HG02798 (cell line): ENCODE results near the gene P2RX7.
A peak's percentile ranks its signal among the peaks of the same experiment; 100 is the strongest.

Experiments used
- ATAC-seq: cut with Tn5 transposase; IDR thresholded peaks from one replicate; pipeline ENCODE4 v1.9.1; 2021; ENCODE audit warnings: mild to moderate bottlenecking; ENCODE audit not compliant: unreplicated experiment, poor library complexity

P2RX7 gene

DNA sequence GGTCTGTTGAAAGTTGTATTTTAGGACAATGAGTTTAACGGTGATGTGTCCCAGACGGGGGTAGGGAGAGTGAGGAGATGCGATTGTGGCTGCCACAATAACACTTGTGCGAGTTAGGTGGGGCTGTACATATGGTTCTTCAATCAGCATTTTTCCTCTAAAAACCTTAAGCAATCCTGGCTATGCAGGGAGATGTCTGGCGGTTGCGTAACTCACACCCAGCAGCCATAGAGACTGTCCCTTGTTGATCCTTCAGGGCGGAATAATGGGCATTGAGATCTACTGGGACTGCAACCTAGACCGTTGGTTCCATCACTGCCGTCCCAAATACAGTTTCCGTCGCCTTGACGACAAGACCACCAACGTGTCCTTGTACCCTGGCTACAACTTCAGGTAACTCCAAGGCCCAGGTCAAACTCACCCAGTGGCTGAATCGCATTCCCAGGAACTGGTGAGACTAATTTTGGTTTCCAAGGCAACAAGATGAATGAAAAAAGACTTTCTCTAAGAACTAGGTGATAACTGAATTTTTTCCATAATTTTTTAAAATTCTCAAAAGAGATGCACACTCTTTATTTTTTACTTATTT is 34.6 kb downstream of the P2RX7 start:
- ATAC-seq = no peak

DNA sequence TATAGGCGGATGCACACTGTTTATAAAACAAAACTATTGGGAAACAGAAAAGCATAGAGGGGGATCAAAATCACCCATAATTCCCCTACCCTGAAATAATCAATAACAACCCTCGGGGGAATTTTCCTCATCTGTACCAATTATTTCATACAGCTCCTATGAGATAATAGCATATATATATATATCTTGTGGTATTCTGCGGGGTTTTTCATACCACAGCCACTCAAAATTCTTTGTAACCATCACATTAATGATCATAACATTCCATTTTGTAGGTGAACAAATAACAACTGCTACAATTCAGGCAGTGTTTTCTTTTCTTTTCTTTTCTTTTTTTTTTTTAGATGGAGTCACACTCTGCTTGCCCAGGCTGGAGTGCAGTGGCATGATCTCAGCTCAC is 35.3 kb downstream of the P2RX7 start:
- no peak for ATAC-seq

DNA sequence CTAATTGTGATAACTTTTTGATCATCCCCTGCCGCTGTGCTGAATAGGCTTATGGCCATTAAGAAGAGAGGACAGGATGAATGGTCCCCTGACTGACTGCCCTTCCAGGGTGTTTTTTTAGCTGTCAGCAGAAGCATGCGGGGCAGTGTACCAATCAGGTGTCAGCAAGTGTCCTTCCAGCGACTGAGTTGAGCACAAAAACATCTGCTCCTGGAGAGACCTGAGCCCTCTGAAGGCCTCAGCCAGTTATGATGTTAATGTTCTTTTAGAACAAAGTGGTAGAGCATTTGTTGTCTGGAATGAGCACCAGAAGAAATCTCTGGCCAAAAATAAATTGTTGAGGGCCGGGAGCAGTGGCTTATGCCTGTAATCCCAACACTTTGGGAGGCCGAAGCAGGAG is 37.5 kb downstream of the P2RX7 start:
- no peak for ATAC-seq

DNA sequence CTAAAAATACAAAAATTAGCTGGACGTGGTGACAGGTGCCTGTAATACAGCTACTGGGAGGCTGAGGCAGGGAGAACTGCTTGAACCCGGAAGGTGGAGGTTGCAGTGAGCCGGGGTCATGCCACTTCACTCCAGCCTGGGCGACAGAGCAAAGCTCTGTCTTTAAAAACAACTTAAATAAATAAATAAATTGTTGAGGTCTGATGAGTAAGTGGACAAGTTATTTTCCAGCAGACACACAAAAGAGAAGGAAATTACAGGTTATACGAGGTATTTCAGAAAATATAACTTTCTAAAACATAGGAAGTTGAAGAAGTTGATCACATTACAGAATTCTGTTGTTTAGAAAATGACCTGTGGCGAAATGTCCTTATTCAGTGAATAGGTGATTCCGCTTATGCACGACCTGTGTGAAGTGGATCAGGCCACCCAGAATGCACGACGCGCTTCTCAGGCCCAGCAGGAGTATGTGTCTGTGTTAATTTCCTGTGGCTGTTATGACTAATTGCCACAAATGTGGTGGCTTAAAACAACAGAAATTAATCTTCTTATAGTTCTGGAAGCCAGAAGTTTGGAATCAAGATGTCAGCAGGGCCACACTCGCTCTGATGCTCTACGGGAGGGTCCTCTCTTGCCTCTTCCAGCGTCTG is 38.1 kb downstream of the P2RX7 start:
- ATAC-seq = no peak

DNA sequence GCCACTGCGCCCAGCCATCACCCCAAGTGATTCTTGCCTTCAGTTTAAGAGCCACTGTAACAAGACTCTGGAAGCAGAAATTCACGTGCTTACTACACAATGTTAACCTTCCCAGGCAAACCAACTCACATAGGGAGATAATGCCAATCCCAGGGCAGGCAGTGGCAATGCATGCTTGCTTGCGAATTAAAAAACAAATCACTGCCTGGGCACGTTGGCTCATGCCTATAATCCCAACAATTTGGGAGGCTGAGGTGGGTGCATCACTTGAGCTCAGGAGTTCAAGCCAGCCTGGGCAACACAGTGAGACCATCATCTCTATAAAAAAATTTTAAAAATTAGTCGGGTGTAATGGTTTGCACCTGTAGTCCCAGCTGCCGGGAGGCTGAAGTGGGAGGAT is 39.5 kb downstream of the P2RX7 start:
- no peak for ATAC-seq

DNA sequence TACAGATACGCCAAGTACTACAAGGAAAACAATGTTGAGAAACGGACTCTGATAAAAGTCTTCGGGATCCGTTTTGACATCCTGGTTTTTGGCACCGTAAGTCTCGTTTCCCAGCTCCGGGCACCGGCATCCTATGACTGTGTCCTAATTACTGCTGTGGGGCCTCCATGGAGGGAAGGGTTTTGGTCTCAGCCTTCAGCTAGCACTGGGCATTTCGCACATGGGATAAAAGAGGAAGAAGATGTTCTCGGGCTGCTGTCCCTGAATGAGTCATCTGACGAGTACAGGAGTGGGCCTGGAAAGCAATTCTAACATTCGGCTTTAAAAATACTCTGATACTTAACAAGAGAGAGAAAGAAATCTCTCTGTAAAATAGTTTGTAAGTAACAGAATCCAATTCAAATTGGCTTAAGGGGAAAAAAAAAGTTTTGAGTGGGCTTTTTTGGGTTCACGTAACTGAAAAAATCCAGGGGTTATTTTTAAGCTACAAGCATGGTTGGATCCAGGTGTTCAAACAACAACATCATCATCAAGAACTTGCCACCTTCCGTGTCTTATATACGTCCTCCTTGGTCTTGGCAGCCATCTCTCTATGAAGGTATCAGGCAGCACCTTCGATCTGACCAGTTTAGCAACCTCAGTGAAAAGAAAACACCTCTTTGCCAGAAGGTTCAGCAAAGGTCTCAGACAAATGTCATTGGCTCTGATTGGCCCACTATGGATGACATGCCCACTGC is 42.9 kb downstream of the P2RX7 start:
- peak; percentile 40 for ATAC-seq

DNA sequence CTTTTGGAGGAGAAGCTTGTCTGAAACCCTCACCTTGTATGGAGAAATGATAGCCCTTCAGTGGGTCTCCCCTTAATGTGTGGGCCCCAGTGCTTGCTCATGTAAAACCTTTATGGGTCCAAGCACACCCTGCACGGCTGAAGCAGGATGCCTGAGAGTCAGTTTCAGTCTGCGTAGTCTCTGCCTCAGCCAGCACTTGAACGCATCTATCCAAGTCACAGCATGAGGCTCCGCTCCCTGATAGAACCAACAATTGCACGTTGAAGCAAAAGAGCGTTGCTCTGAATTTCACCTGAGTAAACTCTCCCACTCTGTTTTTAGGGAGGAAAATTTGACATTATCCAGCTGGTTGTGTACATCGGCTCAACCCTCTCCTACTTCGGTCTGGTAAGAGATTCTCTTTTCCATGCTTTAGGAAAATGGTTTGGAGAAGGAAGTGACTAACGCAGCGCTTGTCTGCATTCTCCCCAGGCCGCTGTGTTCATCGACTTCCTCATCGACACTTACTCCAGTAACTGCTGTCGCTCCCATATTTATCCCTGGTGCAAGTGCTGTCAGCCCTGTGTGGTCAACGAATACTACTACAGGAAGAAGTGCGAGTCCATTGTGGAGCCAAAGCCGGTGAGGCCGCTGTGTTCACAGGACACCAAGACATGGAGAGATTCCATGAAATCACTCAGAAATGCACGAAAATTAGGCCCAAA is 44.3 kb downstream of the P2RX7 start:
- no peak for ATAC-seq

DNA sequence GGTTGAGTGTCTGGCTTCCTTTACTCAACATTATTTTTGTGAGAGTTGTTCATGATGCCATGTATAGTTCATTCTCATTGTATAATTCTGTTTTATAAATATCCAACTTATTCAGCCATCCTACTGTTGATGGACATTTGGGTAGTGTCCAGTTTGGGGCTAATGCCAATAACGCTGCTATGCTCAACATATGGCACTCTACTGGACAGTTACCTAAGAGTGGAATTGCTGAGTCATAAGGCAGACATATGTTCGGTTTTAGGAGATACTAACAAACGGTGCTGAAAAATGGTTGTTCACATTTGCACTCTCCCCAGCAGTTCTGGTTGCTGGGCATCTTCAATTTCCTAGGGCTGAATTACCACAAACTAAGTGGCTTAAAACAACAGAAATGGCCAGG is 48.5 kb downstream of the P2RX7 start:
- ATAC-seq = no peak

DNA sequence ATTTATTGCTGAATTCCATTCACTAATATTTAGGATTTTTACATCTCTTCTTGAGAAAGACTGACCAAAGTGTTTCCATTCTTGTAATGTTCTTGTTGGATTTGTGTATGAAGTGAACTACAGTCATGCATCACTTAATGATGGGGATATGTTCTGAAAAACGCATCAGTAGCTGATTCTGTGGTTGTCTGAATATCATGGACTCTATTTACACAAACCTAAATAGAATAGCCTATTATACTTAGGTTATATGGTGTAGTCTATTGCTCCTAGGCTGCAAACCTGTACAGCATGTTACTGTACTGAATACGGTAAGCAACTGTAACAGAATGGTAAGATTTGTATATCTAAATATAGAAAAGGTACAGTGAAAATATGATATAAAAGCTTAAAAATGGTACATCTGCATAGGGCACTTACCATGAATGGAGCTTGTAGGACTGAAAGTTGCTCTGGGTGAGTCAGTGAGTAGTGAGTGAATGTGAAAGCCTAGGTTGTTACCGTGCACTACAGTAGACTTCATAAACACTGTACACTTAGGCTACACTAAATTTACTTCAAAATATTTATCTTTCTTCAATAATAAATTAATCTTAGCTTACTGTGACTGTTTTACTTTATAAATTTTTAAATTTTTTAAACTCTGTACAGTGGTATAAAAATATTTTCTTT is 49.7 kb downstream of the P2RX7 start:
- no peak for ATAC-seq

DNA sequence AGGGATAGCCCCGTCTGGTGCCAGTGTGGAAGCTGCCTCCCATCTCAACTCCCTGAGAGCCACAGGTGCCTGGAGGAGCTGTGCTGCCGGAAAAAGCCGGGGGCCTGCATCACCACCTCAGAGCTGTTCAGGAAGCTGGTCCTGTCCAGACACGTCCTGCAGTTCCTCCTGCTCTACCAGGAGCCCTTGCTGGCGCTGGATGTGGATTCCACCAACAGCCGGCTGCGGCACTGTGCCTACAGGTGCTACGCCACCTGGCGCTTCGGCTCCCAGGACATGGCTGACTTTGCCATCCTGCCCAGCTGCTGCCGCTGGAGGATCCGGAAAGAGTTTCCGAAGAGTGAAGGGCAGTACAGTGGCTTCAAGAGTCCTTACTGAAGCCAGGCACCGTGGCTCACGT is 51.7 kb downstream of the P2RX7 start:
- ATAC-seq = no peak

DNA sequence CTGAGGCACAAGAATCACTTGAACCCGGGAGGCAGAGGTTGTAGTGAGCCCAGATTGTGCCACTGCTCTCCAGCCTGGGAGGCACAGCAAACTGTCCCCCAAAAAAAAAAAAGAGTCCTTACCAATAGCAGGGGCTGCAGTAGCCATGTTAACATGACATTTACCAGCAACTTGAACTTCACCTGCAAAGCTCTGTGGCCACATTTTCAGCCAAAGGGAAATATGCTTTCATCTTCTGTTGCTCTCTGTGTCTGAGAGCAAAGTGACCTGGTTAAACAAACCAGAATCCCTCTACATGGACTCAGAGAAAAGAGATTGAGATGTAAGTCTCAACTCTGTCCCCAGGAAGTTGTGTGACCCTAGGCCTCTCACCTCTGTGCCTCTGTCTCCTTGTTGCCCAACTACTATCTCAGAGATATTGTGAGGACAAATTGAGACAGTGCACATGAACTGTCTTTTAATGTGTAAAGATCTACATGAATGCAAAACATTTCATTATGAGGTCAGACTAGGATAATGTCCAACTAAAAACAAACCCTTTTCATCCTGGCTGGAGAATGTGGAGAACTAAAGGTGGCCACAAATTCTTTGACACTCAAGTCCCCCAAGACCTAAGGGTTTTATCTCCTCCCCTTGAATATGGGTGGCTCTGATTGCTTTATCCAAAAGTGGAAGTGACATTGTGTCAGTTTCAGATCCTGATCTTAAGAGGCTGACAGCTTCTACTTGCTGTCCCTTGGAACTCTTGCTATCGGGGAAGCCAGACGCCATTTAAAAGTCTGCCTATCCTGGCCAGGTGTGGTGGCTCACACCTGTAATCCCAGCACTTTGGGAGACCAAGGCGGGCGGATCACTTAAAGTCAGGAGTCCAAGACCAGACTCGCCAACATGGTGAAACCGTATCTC is 52.6 kb downstream of the P2RX7 start:
- no peak for ATAC-seq

DNA sequence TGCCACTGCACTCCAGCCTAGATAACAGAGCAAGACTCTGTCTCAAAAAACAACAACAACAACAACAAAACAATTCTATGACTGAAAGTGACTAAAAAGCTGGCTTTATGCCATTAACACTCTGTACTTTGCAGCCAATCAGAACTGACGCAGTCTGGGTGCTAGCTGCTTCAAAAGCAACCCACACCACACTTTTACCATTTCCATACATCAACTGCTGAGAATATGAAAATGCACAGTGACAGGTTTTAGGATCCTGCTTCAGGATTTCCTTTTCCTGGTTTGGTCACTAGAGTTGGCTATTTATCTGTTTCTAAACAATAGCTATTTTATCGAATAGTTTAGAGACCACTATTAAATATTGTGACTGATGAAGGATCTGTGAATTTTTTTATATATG is 54.1 kb downstream of the P2RX7 start:
- ATAC-seq = no peak

DNA sequence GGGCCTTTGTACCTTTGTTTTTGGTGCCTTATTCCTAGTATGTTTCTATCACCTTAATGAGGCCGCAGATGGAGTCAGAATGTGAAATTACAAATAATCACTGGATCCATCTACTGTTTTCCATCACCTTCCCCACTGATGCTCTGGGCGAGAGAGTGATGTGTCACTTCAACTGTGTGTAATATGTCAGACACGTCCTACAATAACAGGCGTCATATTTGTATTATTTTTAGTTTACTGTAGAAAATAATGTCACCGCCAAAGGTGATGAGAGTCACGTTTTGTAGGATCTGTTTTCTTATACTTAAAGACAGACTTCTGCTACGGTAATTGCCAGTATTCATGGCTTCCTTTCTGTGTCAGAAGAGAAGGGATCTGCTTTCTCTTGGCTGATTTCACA is 54.8 kb downstream of the P2RX7 start:
- no peak for ATAC-seq

DNA sequence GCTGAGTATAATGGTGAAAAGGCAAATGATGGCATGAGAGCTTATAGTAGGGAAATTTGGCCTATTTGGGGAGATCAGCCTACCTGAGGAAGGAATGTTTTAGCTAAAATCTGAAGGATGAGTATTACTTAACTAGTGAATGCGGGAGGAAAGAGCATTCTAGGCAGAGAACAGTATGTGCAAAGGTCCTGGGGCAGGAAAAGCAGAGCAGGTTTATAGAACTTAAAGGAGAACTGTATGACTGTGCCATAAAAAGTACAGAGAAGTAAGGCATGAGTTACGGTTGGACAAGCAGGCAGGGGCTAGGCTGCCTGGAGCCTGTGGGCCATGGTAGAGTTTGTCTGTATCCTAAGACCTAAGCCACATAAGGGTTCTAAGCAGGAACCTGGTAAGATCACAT is 55.6 kb downstream of the P2RX7 start:
- ATAC-seq = no peak

DNA sequence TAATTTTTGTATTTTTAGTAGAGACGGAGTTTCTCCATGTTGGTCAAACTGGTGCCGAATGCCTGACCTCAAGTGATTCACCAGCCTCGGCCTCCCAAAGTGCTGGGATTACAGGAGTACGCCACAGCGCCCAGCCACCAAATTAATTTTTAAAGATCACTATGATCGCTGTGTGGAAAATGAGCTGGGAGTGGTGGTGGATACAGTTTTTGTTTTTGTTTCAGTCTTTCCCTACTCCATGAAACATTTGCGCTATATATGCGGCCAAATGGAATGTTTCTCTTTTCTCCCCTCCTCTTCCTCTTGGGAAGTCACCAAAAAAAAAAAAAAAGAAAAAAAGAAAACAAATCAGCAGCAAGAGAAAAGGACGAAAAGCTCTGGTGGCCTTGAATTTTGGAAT is 56.5 kb downstream of the P2RX7 start:
- no peak for ATAC-seq

DNA sequence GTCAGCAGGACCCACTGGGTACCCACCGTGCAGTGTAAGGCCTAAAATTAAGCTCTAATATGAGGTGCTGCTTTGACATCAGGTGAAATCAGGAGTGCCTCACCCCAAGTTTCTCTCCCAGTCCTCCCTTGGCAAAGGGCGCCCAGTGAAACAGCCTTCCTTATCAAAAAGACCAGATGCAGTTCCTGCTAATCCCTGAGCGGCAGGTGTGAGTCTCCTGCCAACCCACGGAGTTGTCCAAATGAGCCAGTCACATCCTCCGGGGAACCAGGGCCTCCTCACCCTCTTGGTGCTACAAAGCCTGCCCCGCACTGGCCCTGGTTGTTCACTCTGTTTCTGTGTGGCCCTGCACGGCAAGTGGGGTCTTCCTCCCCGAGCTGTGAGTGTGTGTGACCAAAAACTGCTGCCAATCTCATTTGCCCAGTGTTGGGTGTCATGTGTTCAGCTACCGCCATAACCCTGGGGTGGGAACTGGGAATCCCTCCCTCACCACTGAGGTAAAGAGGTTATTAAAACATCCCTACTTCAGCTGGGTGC is 57.0 kb downstream of the P2RX7 start:
- ATAC-seq = no peak

DNA sequence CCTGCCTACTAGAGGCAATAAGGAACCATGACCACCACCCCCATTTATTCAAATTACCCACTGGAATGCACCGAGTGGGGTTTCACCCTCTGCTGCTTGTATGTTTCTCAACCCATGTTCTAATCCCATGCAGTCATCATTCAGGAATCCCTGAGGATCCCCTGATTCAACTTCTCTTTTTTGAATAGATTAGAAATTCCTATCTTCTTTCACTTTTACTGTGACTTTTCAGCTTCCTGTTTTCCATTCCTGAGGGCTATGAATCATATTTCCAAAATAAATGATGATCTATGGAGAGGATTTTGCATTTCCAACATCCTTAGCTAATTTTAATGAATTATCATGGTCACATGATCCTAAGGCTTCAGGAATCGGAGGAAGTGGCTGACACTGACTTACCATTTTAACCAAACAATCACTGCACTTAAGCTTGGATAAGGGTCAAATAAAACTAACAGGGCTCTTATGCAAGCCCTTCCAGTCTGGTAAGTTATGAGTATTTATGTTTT is 57.9 kb downstream of the P2RX7 start:
- ATAC-seq = no peak

DNA sequence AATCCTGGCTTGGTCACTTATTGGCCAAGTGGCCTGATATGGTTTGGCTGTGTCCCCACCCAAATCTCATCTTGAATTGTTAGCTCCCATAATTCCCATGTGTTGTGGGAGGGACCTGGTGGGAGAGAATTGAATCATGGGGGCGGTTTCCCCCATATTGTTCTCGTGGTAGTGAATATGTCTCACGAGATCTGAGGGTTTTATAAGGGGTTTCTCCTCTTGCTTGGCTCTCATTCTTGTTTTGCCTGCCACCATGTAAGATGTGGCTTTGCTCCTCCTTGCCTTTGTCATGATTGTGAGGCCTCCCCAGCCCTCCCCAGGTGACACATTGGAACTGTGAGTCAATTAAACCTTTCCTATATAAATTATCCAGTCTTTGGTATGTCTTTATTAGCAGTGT is 58.5 kb downstream of the P2RX7 start:
- no peak for ATAC-seq

DNA sequence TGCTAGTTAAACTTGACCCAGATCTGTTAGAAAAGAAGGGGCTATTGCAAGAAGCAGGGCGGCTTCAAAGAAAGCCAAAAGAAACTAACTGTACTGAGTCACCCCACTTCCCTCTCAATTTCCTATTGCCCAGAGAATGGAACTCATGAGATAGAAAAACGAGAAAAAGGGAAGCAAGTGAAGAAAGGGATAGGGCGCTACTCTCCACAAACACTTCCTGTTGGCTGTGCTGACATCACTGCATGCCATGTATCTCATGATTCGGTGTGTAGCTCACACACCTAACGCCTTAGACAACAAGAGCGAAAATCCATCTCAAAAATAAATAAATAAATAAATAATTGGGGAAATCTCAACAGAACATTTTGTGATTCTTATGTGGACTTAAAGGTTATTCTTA is 64.2 kb downstream of the P2RX7 start:
- no peak for ATAC-seq
